RWPE2 (cell line): ENCODE measurements around the gene LBX2.

Experiments used
- ATAC-seq: fragments of 200-7000 bp; cut with Tn5 transposase; 3 replicates; pipeline ENCODE4 v1.9.1; 2021; ENCODE audit warnings: low read depth
- DNase-seq: peaks from one replicate; pipeline ENCODE4 v3.0.0-alpha.2; 2020; ENCODE audit warnings: low spot score
- H3K27ac ChIP-seq: fragments of 450-650 bp; 2 replicates; pipeline ENCODE4 v1.5.1; 2017; ENCODE audit warnings: mild to moderate bottlenecking; ENCODE audit not compliant: poor library complexity, severe bottlenecking
- H3K27me3 ChIP-seq: fragments of 250-450 bp; sonication (Bioruptor Pico); 2 replicates; pipeline ENCODE4 v1.5.1; 2021; ENCODE audit warnings: mild to moderate bottlenecking, moderate library complexity; ENCODE audit not compliant: insufficient read depth, poor library complexity, severe bottlenecking
- H3K36me3 ChIP-seq: fragments of 250-450 bp; sonication (Bioruptor Pico); 2 replicates; pipeline ENCODE4 v1.5.1; 2020; ENCODE audit warnings: low read depth, mild to moderate bottlenecking, moderate library complexity
- H3K4me1 ChIP-seq: fragments of 250-450 bp; sonication (Bioruptor Pico); 2 replicates; pipeline ENCODE4 v1.5.1; 2021; ENCODE audit warnings: mild to moderate bottlenecking, moderate library complexity; ENCODE audit not compliant: insufficient read depth, poor library complexity, severe bottlenecking
- H3K4me3 ChIP-seq: fragments of 250-450 bp; sonication (Bioruptor Pico); 2 replicates; pipeline ENCODE4 v1.5.1; 2021; ENCODE audit warnings: mild to moderate bottlenecking, moderate library complexity; ENCODE audit not compliant: severe bottlenecking
- H3K9me3 ChIP-seq: fragments of 250-450 bp; sonication (Bioruptor Pico); 2 replicates; pipeline ENCODE4 v1.5.1; 2021; ENCODE audit warnings: mild to moderate bottlenecking, moderate library complexity; ENCODE audit not compliant: severe bottlenecking
- TF ChIP-seq, protein P1 (sequence below): fragments of 450-650 bp; IDR thresholded peaks from one replicate; pipeline ENCODE4 v1.5.1; 2017; ENCODE audit warnings: mild to moderate bottlenecking, moderate library complexity; ENCODE audit not compliant: poor library complexity, severe bottlenecking

The LBX2 gene

DNA sequence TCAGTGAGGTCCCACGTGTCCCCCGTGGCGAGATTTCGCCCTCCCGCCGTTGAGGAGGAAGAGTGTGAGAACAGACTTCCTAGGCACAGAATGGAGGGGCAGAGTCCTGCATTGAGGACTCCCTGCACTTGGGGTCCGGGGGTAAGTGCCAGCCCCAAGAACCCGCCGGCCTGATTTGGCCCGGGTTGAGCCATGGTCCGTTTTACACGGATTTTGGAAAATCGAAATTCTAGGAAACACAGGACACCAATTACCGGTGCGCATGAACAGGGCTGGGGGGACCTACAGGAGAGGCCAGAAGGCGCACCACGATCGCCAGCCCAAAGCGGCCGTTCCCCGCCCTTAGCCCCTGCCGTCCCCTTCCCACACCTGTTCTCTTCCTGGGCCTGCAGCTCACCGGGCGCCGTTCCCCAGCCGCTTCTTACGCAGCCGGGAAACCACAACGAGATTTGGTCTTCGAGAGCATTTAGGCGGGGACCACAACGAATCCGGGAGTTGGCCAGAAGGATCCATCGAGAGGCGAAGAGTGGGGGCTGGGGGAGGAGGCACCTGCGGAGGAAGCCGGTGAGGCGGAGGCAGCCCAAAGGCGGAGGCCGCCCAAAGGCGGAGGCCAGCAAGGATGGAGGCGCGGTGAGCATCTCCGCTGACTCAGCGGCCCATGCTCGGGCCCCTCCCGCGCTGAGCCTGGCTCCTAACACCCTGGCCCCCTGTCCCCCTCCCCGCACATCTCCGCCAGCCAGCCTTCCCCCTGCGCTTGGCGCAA is 14.4 kb upstream of the LBX2 start:
- no peak overlapping the region for H3K27ac ChIP-seq
- H3K4me1 ChIP-seq, result no peaks in the 10 kb centered on the region
- H3K4me3 ChIP-seq, result no peak overlapping the region
- peaks cover 73% of the 10 kb centered on the region for H3K27me3 ChIP-seq
- TF ChIP-seq, protein P1, sequence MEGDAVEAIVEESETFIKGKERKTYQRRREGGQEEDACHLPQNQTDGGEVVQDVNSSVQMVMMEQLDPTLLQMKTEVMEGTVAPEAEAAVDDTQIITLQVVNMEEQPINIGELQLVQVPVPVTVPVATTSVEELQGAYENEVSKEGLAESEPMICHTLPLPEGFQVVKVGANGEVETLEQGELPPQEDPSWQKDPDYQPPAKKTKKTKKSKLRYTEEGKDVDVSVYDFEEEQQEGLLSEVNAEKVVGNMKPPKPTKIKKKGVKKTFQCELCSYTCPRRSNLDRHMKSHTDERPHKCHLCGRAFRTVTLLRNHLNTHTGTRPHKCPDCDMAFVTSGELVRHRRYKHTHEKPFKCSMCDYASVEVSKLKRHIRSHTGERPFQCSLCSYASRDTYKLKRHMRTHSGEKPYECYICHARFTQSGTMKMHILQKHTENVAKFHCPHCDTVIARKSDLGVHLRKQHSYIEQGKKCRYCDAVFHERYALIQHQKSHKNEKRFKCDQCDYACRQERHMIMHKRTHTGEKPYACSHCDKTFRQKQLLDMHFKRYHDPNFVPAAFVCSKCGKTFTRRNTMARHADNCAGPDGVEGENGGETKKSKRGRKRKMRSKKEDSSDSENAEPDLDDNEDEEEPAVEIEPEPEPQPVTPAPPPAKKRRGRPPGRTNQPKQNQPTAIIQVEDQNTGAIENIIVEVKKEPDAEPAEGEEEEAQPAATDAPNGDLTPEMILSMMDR, result no peak
- DNase-seq (peak; percentile 54), ATAC-seq (peak; percentile 42)
- no peaks in the 10 kb centered on the region for H3K36me3 ChIP-seq
- H3K9me3 ChIP-seq, result no peaks in the 10 kb centered on the region

DNA sequence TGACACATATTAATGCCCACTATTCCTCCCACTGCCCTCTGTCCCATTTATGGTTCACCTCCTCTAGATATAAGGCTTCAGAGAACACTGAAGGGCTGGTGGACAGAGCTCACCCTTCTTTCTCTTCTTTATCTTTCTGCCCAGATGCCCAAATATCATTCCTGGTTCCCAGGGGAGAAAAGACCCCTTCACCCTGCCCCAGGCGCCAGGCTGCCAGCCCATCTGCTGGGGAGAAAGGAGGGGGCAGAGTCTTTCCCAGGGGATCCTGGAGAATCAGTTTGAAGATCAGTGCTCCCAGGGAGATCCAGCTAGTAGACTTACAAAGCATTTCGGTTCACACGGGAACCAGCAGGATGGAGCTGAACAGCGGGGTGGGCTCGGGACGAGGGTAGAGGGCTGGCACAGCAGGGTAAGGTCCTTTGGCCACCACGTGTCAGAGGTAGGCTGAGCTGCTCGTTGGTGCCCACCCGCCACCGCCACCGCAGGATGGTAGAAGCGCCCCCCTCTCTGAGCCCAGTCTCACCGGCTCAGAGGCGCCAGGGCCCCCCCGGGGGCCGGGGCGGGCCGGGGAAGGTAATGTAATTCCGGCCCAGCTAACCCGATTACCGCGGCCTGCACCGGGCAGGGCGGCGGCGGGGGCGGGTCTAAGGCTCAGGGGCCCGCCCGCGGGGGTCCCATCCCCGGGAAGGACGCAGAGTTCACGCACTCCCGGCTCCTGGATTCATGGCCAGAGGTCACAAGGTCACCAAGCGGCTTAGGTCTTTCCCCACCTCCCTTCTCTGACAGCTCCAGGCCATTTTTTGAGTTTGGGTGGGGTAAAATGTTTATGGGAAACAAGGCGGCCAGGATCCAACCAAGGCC is 13.6 kb upstream of the LBX2 start:
- H3K4me3 ChIP-seq, result no peak overlapping the region
- peaks cover 65% of the 10 kb centered on the region for H3K27me3 ChIP-seq
- no peak overlapping the region for H3K27ac ChIP-seq
- peak; percentile 33 for DNase-seq
- no peaks in the 10 kb centered on the region for H3K9me3 ChIP-seq
- H3K4me1 ChIP-seq, result no peaks in the 10 kb centered on the region
- TF ChIP-seq, protein P1, result no peak
- ATAC-seq, result no peak
- H3K36me3 ChIP-seq, result no peaks in the 10 kb centered on the region

DNA sequence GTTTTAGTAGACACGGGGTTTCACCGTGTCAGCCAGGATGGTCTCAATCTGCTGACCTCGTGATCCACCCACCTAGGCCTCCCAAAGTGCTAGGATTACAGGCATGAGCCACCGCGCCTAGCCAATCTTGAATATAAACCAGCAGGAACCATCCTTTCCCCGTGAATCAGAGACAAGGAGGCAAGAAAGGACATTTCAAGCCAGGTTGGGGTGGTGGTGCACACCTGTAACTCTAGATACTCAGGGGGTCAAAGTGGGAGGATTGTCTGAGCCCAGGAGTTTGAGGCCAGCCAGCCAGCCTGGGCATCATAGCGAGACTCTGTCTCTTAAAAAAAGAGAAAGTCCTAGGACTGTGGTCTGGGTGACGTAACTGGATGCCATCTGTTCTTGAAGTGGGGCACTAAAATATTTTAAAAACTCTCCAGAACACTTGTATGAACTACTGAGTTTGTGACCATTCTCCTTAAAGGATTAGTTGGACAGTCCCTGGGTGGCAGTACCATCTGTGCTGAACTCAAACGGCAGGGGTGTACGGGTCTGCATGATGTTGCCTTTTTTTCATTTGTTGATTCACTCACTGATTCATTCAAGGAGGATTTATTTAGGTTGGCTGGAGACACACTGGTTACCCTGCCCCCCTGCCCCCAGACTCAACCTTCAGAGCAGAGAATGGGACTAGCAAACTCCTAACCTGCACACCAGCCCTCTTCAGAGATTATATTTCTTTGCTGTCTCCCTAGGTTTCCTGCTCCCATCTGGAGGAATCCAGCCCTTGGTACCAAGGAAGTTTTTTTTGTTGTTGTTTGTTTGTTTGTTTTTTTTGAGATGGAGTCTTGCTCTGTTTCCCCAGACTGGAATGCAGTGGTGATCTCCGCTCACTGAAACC is 11.9 kb upstream of the LBX2 start:
- peaks cover under 1% of the 10 kb centered on the region for H3K4me1 ChIP-seq
- H3K4me3 ChIP-seq, result no peak overlapping the region
- TF ChIP-seq, protein P1, result no peak
- ATAC-seq (no peak), DNase-seq (no peak)
- no peaks in the 10 kb centered on the region for H3K9me3 ChIP-seq
- peaks cover 3% of the 10 kb centered on the region; the same call in 1 of the 2 replicates for H3K36me3 ChIP-seq
- no peak overlapping the region for H3K27ac ChIP-seq
- peaks cover 50% of the 10 kb centered on the region for H3K27me3 ChIP-seq

DNA sequence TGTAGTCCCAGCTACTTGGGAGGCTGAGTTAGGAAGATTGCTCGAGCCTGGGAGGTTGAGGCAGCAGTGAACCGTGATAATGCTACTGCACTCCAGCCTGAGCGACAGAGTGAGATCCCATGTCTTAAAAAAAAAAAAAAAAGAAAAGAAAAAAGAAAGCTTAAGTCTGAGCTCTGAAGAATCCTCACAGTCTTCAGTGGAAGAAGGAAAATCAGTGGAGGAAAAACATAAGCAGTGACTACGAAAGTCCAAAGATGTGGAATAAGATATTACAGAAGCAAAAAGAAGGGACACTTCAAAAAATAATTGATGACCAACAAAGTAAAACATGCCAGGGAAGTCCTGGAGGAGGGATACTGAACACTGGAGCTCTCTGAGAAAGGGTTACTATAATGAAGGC is 10.9 kb upstream of the LBX2 start:
- H3K4me3 ChIP-seq, result no peak overlapping the region
- ATAC-seq (no peak), DNase-seq (no peak)
- H3K27me3 ChIP-seq, result peaks cover 40% of the 10 kb centered on the region
- H3K36me3 ChIP-seq, result peaks cover 14% of the 10 kb centered on the region
- peaks cover 5% of the 10 kb centered on the region for H3K4me1 ChIP-seq
- no peak overlapping the region for H3K27ac ChIP-seq
- TF ChIP-seq, protein P1, result no peak
- no peaks in the 10 kb centered on the region for H3K9me3 ChIP-seq
